GM21528 (cell line): ENCODE measurements around the gene ERVH48-1.
"Not testable (repeated sequence)": the region's sequence is repeated elsewhere in the genome, so short reads cannot be mapped to it uniquely, and the experiment has no call there.

Experiments used
- ATAC-seq: cut with Tn5 transposase; IDR thresholded peaks from one replicate; pipeline ENCODE4 v1.9.1; 2021; ENCODE audit warnings: mild to moderate bottlenecking, moderate library complexity; ENCODE audit not compliant: unreplicated experiment, low FRiP score

The ERVH48-1 gene

GRCh38 chr21:42911920-42912319, 13.5 kb downstream of the ERVH48-1 start:
- not testable (repeated sequence) for ATAC-seq

GRCh38 chr21:42908484-42908883, 16.9 kb downstream of the ERVH48-1 start:
- ATAC-seq: not testable (repeated sequence)

GRCh38 chr21:42906233-42906632, 19.2 kb downstream of the ERVH48-1 start:
- no peak for ATAC-seq

GRCh38 chr21:42905195-42905594, 20.2 kb downstream of the ERVH48-1 start:
- ATAC-seq: no peak

GRCh38 chr21:42903817-42904216, 21.6 kb downstream of the ERVH48-1 start:
- ATAC-seq: no peak

GRCh38 chr21:42900446-42900845, 25.0 kb downstream of the ERVH48-1 start:
- no peak for ATAC-seq

GRCh38 chr21:42892931-42893755, 32.3 kb downstream of the ERVH48-1 start, which contains the start of gene NDUFV3:
Gene NDUFV3 (plus strand): TSS chr21:42893309. CDS start chr21:42893334, 25 bp downstream.
- ATAC-seq: peak; percentile 85

- no peak for ATAC-seq
These were observed 32.9 kb downstream of the ERVH48-1 start for GRCh38 chr21:42892582-42892930.

- ATAC-seq: no peak
These were observed 38.1 kb downstream of the ERVH48-1 start for GRCh38 chr21:42887326-42887725.

GRCh38 chr21:42883921-42884320, 41.5 kb downstream of the ERVH48-1 start:
- no peak for ATAC-seq

- no peak for ATAC-seq
These were observed 45.1 kb downstream of the ERVH48-1 start for GRCh38 chr21:42880352-42880751.

GRCh38 chr21:42878993-42879787, 46.2 kb downstream of the ERVH48-1 start, which contains the start of gene WDR4:
Gene WDR4 (minus strand): TSS chr21:42879539. CDS start chr21:42879495, 44 bp downstream.
- peak; percentile 87 for ATAC-seq

GRCh38 chr21:42878678-42878992, 46.8 kb downstream of the ERVH48-1 start:
- no peak for ATAC-seq

GRCh38 chr21:42875811-42876210, 49.6 kb downstream of the ERVH48-1 start:
- ATAC-seq: not testable (repeated sequence)

- ATAC-seq: no peak
These were observed 52.3 kb downstream of the ERVH48-1 start for GRCh38 chr21:42873096-42873495.

- ATAC-seq: no peak
These were observed 57.2 kb downstream of the ERVH48-1 start for GRCh38 chr21:42868196-42868595.
